Measurements from ENCODE around the gene SIDT2.
A peak's percentile ranks its signal among the peaks of the same experiment; 100 is the strongest.

The SIDT2 gene

DNA sequence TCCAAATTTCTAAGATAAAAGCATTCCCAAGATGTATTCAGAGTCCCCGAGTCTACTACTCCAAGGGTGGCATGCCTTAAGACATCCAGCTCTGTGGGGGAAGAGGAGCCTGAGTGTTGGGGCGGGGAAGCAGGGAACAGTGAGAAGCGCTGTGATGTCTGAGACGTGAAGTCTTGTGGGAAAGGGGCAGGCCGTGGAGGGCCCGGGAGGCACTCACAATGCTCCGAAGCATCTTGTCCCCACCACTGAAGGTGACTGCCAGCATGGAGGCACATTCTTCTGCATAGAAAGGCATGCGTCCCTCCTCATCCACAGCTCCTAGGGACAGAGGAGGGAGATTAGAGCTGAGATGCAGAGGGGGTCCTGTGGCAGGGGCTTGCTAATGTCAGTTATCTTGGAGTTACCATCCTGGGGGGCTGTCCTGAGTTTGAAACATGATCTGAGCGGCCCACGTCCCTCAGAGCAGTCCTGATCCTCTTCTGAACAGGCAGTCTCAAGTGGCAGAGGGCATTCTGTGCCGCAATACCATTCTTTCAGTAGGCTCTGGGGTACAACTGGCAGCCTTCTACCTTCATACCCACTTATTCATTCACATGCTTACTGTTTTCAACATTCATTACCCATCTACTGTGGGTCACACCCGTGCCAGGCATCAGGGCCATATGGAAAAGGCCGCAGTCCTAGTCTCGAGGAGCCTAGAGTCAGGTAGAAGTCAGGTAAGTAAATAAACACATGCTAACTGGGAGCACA is 44.6 kb downstream of the SIDT2 start:
- no peak for DNase-seq (ENCODE audit: low read depth in 2 of 2)

DNA sequence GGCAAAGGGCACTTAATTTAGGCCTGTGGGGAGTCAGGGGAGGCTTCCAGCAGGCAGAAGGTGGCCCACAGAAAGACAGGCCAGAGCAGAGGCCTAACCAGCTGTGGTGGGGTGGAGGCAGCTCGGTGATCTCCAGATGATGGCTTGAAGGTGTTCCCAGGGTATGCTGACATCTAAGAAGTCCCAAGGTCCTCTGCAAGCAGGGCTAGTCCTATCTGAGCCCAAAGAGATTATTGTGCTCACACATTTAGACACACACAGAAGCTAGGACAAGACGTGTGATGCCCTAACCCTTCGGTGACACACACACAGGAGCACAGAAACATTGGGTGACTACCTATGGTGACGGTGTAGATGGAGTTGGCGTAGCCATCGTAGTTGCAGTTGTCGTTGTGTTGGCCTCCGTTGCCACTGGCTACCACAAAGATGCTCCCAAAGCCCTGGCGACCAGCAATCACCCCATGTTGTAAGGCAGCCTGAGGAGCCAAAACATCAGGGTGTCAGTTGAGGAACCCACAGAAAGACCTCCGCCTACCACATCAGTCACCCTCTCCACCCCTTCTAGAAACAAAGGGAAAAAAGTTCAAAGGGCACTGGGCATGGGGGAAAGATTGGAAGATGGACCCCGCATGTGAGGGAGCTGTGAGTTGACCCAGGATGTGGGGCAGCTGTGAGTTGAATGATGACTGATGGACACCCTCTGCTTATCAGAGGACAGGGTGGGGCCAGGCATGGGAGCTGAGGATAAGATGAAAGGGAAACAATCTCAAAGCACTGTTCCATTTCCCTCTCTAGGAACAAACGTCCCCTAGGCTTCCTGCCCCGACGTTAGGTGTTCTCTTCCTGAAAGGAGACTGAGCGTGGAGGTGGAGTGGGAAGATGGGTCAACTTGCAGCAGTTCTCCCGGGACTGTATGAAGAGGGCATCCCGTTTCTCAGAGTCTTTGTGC is 45.5 kb downstream of the SIDT2 start:
- DNase-seq (ENCODE audit: low read depth in 2 of 2): no peak

DNA sequence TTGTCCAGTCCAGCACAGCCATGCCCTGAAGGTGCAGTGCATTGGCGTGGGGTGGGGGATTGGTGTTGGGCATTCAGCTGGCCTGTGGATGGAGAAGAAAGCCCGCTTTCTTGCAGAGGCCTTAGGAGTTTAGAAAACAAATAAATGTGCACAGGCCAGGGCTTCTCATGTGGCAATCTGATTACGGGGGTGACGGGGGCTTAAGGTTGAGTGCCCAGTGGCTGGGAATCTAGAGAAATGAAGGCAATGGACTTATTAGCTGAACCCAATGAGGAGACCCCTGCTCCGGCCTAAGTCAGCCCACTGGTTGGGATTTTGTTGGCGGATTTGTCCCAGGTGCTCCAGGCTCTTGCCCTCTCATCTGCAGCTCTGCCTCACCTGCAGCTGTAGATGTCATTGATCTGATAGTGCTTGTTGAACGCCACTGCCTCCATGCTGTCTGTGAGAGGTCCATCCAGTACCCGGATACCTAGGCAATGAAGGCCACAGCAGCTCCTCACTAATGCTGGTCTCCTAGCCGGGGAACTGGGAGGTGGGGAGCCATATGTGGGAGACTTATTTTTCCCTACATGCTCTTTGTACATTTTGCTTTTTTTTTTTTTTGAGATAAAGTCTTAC is 47.1 kb downstream of the SIDT2 start:
- DNase-seq (ENCODE audit: low read depth in 2 of 2): no peak

DNA sequence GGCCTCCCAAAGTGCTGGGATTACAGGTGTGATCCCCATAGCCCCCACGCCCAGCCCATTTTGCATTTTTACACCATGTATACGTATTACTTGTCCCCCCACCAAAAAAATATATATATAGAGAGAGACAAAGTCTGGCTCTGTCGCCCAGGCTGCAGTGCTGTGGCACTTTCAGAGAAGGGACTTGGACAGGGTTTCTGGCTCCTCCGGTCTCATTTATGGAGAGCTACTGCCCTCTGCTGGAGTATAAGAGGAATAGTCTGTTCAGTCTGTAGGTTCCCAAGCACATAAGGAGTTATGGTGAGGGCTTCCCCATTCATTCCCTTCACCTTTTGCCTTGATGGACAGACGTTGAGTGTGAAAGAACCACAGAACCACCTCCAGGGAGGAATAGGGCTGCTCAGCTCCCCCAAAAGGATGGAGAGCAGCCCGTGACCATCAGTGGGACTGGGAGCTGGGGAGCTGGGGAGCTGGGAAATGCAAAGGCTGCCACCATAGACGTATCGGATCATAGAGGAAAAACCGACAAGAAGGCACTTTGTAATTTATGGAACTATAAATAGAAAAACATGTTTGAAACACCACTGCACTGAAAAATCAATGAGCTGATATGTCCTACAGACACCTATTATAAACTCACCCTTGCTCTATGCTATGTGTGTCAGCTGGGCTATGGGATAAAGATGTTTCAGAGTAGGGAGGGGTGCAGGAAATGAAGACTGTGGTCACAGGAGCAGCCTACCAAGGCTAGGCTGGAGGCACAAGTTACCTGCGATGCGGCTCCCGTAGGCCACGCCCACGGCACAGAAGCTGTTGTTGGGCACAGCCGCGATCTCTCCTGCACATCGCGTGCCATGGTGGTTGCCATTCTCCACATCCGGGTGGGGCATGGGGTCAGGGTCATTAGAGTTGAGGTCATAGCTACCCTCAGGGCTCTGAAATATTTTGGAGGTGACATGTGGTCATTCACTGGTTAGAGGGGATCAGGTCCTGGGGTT is 48.1 kb downstream of the SIDT2 start:
- peak; percentile 50 to 57 for DNase-seq (ENCODE audit: low read depth in 2 of 2)

DNA sequence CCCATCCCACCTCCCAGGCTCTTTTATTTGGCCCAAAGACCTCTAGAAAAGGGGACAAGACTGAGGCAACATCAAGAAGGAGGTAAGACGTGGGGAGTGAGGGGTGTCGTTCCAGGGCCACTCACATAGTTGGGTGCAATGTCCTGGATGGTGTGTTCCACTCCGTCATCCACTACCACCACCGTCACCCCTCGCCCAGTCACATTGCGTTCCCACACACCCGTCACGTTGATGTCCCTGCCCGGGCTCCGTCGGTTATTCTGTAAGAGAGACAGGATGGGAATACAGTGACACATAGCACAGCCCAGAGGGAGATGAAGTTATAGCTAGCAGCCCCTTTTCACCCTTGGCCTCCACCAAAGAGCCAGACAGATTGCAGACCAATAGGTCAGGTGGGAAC is 49.5 kb downstream of the SIDT2 start:
- no peak for DNase-seq (ENCODE audit: low read depth in 2 of 2)

DNA sequence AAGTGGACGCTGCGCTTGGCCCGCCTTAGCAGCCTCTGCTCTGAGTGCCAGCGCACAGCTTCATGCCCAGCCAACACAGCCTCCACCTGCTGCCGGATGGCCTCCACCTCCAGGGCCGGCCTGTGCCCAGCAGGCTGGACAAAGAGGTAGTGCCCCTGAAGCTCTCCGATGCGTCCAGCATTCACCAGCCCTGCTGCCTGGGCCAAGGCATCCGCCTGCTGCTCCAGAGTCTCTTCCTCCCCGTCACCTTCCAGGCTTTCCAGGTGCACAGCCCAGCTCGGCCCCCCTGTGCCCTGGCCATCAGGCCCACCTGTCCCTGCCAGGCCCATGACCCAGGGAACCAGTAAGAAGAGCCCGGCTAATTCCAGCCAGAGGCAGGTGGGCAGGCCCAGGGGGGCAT is 50.9 kb downstream of the SIDT2 start:
- no peak for DNase-seq (ENCODE audit: low read depth in 2 of 2)

DNA sequence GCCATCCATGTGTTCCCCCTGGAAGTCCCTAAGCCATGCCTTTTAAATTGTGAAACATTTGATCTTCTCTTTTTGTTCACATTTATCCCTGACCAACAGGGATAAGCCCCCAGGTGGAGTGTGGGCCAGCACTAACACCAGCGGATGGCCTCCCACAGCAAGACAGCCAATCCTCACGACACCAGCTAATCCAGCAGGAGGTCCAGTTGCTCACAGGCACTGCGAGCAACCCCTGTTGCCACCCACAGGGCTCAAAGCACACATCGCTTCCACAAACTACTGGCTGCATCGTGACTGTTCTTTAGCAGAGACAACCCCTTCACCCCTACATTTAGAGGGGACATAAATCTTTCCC is 51.4 kb downstream of the SIDT2 start:
- no peak for DNase-seq (ENCODE audit: low read depth in 2 of 2)

DNA sequence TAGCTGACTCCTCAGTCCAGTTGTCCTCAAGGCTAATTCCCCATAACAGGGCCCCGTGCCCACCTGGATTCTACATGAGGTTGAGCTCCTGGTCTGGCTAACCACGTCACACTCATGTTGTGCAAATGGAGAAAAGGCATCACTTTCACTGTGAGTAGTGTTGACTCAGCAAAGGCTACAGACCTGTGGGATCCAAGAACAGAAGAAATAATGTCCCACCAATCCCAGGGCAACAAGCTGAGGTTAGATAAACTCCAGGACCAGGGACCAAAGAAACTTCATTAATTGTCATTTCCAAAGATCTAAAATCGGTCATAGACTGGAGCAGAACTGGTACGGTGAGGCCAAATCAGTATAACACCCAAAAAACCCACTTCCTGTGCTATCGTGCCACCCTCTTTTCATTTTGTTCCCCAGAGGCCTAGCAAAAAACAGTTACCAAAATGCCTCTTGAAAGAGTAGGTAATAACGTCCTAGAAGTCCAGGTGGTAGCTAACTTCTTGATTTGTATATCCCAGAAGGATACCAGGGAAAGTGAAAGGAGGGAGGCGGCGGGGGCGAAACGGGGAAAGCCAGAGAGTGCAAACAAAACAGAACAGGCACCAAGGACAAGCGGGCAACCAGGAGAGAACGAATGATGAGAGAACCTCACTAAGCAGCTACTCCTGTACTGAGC is 51.9 kb downstream of the SIDT2 start:
- DNase-seq (ENCODE audit: low read depth in 2 of 2): no peak

DNA sequence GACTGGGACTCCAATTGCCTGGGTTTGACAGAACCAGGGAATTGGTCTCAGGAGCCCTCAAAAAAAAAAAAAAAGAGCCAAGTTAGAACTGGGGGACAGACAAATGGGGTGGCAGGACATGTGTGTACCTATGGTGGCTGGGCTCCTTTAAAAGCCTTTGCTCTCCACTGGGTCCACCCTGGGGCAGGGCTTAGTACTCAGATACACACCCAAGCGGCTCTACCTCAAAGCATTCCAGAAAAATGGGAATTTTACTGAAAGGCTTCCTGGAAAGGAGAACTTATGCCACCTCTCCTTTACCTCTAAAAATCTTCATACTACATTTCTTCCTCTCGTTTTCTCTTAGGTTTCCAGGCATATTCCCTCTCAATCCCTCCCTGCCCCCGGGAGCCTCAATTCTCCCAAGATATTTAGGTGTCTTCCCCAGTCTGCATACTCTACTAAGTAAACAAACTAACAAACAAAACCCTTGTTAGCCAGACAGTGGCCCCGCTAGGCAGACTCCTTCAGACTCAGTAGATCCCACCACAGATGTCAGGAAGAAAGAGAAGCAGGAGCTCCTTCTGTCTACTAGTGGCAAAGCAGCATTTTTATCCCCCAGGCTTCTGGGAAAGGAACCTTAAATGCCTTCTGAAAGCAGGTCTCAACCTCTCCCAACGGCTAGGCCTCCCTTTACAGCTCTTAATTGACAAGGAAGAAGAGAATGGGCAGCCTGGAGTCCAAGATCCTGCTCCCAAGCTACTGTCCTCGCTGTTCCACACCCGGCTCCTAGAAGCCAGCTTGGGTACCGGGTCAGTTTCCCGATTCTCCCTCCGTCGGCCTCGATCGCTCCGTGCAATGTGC is 52.7 kb downstream of the SIDT2 start:
- no peak for DNase-seq (ENCODE audit: low read depth in 2 of 2)

DNA sequence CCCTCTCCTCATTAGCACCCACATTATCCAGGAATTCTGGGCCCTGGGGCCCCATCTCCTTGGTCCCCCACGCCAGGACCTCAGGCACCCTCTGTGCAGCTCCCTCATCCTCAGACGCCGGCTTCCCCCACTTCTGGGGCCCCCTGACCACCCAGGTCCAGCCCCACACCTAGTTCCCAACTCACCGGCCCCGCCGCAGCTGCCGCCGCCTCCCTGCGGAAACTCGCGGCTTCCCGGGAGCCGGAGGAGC is 53.2 kb downstream of the SIDT2 start, which contains the start of gene PCSK7:
TSS of gene PCSK7 (minus strand) at position 232 of the 250 bp plus-strand sequence. CDS start 2,229 bp downstream, outside the sequence.
- no peak for DNase-seq (ENCODE audit: low read depth in 2 of 2)

DNA sequence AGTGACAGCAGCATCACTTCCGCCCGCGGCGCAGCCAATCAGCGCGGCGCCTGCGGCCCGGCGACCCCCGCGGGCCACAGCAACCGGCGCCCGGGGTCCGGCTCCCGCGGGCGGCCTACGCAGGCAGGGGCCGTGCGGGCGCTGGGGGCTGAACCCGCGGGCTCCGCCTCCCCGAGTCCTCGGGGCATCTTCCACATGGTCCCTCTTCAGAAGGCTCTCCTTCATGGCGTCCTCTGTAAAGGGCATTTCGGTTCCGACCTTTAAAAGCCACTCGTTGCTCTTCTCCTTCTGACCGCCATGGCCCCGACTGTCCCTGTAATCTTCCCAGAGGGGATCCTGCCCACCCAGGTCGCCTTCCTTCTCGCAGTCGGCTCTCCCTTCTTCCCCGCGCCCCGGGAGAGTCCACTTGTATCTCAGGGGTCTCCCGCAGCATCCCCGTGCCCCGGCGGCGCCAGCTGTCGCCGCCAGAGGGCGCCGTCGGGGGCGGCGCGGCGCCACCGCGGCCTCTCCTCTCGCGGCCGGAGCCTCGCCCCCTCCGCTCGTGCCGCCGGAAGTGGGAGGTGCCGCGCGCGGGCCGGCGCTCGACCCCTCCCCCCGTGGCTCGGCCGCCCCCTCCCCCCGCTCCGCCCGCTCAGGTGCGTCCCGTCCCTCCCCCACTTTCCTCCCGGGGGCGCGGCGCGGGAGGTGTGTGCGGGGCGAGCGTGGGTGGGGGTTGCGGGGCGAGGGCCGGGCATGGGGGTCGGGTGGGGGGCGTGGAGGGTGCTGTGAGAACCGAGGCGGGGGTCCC is 53.7 kb downstream of the SIDT2 start, which contains the start of gene RNF214:
TSS of gene RNF214 (plus strand) at position 580 of the 787 bp plus-strand sequence. CDS start 1,602 bp downstream, outside the sequence.
- peak; percentile 43 to 53 for DNase-seq (ENCODE audit: low read depth in 2 of 2)

DNA sequence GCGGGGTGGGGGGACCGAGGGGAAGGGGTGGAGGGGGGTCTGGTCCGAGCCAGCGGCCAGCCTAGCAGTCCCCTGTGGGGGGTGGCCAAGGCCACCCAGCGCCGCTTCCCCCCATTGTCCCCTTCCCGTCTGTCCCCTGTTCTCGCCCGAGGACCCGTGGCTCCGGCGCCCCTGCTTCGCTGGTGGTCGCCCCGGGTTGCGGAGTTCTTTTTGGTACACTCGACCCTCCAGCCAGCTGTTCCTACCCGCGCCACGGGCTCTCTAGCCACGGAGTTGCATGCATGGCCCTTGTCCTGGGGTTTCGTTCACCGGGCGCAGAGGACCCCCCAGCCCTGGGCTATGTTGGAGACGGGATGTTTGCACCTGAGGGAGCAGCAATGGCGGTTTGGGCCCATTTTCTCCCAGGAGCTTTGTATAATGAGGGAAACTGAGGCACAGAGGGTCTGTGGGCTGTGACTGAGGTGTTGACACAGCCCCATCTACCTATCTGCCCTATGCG is 54.4 kb downstream of the SIDT2 start:
- no peak for DNase-seq (ENCODE audit: low read depth in 2 of 2)

DNA sequence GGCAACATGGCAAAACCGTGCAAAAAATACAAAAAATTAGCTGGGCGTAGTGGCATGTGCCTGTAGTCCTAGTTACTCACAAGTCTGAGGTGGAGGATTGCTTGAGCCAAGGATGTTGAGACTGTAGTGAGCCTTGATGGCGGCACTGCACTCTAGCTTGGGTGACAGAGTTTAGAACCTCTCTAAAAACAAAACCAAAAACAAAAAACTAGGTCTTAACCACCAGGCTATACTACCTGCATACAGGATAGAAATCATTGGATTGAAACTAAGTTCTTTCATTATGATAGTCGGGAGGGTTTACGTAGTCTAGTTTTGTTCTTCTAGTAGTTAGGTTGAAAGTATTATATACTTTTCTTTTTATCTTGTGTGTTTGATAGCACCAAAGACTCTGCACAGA is 59.7 kb downstream of the SIDT2 start:
- no peak for DNase-seq (ENCODE audit: low read depth in 2 of 2)

DNA sequence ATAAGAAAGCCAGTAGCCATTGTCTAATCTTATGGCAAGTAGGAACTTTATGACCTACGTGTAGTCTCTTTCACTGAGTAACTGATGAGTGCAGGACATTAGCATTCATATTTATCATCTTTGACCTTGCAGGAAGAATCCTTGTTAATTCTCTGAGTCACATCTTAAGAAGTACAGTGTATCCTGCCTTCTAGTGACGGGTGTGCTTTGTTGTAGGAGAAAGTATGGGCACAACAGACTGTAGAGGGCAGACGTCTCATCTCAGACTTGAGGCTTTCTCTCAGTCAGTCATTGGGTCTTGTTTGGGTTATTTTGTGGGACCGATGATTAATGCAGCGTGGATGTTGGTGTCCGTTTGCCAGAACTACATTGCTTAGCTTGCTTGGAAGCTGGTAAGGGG is 60.8 kb downstream of the SIDT2 start:
- DNase-seq (ENCODE audit: low read depth in 2 of 2): peak; percentile 68 to 69
